Measurements from ENCODE around the gene RALGAPB.

The RALGAPB gene

GRCh38 chr20:38623061-38623460, 150.4 kb downstream of the RALGAPB start:
- Histone ChIP-seq H3K36me3 (ENCODE audit: insufficient read depth) (no peaks in the 10 kb centered on the region), H3K9ac (no peak overlapping the region), H2AFZ (ENCODE audit: low read depth) (no peak overlapping the region), H3K4me2 (no peak overlapping the region), H3K4me1 (ENCODE audit: low read depth, poor library complexity, severe bottlenecking) (no peaks in the 10 kb centered on the region), H4K20me1 (ENCODE audit: insufficient read depth) (no peaks in the 10 kb centered on the region), H3K27ac (no peak overlapping the region), H3K79me2 (ENCODE audit: insufficient read depth, low read depth) (no peaks in the 10 kb centered on the region), H3K27me3 (ENCODE audit: insufficient read depth, low read depth) (no peaks in the 10 kb centered on the region), H3K4me3 (IDR thresholded peaks at IDR 0.05; ENCODE audit: insufficient read depth, low read depth, low read length) (no peak overlapping the region)
- no peak for TF ChIP-seq CTCF (conservative IDR thresholded peaks at IDR 0.05; ENCODE audit: low read depth, low read length)

GRCh38 chr20:38624084-38624483, 151.4 kb downstream of the RALGAPB start:
- no peak overlapping the region for H2AFZ ChIP-seq (ENCODE audit: low read depth)
- no peaks in the 10 kb centered on the region for H3K27me3 ChIP-seq (ENCODE audit: insufficient read depth, low read depth)
- no peak overlapping the region for H3K9ac ChIP-seq
- H3K79me2 ChIP-seq (ENCODE audit: insufficient read depth, low read depth) = no peaks in the 10 kb centered on the region
- H3K4me2 ChIP-seq = no peak overlapping the region
- H3K27ac ChIP-seq = no peak overlapping the region
- TF ChIP-seq CTCF (conservative IDR thresholded peaks at IDR 0.05; ENCODE audit: low read depth, low read length) = no peak
- H3K4me1 ChIP-seq (ENCODE audit: low read depth, poor library complexity, severe bottlenecking) = no peaks in the 10 kb centered on the region
- H3K36me3 ChIP-seq (ENCODE audit: insufficient read depth) = no peaks in the 10 kb centered on the region
- no peak overlapping the region for H3K4me3 ChIP-seq (IDR thresholded peaks at IDR 0.05; ENCODE audit: insufficient read depth, low read depth, low read length)
- no peaks in the 10 kb centered on the region for H4K20me1 ChIP-seq (ENCODE audit: insufficient read depth)

GRCh38 chr20:38625896-38626295, 153.3 kb downstream of the RALGAPB start:
- Histone ChIP-seq H3K36me3 (ENCODE audit: insufficient read depth) (no peaks in the 10 kb centered on the region), H3K27me3 (ENCODE audit: insufficient read depth, low read depth) (no peaks in the 10 kb centered on the region), H4K20me1 (ENCODE audit: insufficient read depth) (no peaks in the 10 kb centered on the region), H3K4me2 (no peak overlapping the region), H3K27ac (no peak overlapping the region), H3K9ac (no peak overlapping the region), H3K4me3 (IDR thresholded peaks at IDR 0.05; ENCODE audit: insufficient read depth, low read depth, low read length) (no peak overlapping the region), H2AFZ (ENCODE audit: low read depth) (no peak overlapping the region), H3K79me2 (ENCODE audit: insufficient read depth, low read depth) (no peaks in the 10 kb centered on the region), H3K4me1 (ENCODE audit: low read depth, poor library complexity, severe bottlenecking) (peaks cover 8% of the 10 kb centered on the region)
- no peak for TF ChIP-seq CTCF (conservative IDR thresholded peaks at IDR 0.05; ENCODE audit: low read depth, low read length)

- Histone ChIP-seq H3K36me3 (ENCODE audit: insufficient read depth) (no peaks in the 10 kb centered on the region), H3K79me2 (ENCODE audit: insufficient read depth, low read depth) (no peaks in the 10 kb centered on the region), H3K4me1 (ENCODE audit: low read depth, poor library complexity, severe bottlenecking) (peaks cover 11% of the 10 kb centered on the region), H3K9ac (no peak overlapping the region), H3K4me2 (no peak overlapping the region), H3K27ac (no peak overlapping the region), H3K4me3 (IDR thresholded peaks at IDR 0.05; ENCODE audit: insufficient read depth, low read depth, low read length) (no peak overlapping the region), H3K27me3 (ENCODE audit: insufficient read depth, low read depth) (no peaks in the 10 kb centered on the region), H2AFZ (ENCODE audit: low read depth) (no peak overlapping the region), H4K20me1 (ENCODE audit: insufficient read depth) (no peaks in the 10 kb centered on the region)
- no peak for TF ChIP-seq CTCF (conservative IDR thresholded peaks at IDR 0.05; ENCODE audit: low read depth, low read length)
Observed at GRCh38 chr20:38626921-38627659, 154.4 kb downstream of the RALGAPB start.

All from KMS-11 (cell line).